NCI-H1694 treated with DMSO at 0.1 percent for 48 hours (cell line): ENCODE results near the gene FGF6.

Source experiments
- DNase-seq: peaks from one replicate; lab custom pipeline; 2025; lab: John Stamatoyannopoulos, UW

FGF6 gene

GRCh38 chr12:4447151-4447550 is 1.5 kb upstream of the FGF6 start:
- DNase-seq, result no peak

GRCh38 chr12:4446335-4446734 is 720 bp upstream of the FGF6 start:
- DNase-seq, result no peak

- DNase-seq, result no peak
Measured at GRCh38 chr12:4444031-4444430, 1.6 kb downstream of the FGF6 start.

DNA sequence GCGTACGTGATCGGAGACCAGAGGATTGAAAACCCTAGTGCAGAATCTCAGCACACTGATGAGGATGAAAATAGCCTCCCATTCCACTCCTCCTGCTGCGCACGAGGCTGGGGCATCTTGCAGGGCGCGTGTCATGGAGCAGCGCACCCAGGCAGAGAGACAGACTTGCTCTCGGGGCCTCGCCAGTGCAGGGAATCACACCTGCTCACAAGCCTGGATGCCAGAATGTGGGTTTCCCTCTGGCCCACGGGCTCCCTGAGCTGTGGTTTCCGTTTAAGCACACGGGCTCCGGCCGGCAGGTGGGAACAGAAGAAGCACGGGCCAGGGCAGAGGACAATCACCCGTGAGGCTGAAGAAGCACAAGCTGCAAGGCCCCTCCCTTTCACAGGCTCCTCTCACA is 2.0 kb downstream of the FGF6 start:
- no peak for DNase-seq

- DNase-seq, result no peak
Measured at GRCh38 chr12:4441355-4442335, 4.0 kb downstream of the FGF6 start.

DNA sequence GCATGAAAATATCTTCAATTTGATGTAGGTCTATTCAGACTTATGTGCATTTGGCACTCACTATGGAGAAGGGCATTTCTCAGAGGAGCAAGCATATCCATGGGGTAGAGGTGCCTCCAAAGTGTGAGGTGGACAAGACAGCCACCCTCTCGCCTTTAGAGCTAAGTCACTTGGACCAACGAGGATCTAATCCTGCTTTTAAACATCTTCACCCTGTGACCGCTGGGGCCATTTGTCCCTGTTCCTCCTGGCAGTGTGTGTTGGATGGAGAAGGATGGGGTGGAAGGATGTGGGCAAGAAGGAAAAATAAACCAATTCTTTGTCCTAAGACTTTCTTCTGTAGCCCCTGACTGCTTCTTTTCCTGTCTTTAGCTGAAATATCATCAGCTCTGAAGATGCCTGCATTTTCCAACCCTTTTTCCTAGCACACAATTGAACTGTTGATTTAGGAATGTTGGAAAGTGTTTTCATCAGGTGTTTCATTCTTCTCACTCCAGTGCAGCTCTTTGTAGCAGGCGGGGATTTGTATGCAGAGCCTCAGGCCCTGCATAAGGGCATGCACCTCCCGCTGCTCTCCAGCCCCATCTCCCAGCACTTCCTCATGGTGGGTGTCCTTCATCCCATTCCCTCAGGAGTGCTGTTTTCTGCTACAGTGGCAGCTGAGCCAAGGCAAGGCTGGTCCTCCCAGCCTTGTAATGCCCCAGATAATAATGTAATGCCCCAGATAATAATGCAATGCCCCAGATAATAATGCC is 5.3 kb downstream of the FGF6 start:
- DNase-seq, result no peak

DNA sequence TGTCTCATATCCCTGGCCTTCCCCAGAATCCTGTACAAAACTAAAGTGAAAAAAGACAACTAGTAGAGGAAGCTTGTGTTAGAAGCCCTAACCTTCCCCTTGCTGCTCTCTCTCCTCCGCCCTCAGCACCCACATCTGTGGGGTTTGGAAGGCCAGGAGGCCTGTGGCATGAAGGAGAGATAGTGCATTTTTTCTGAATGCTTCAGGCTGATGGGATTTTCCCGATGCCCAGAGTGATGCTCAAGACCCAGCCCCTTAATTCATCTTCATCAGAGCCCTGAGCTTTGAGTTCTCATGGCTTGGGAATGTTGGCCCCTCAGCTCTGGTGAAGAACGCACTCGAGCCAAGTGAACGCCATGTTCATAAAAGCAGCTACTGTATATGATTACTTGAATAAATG is 5.9 kb downstream of the FGF6 start:
- DNase-seq, result no peak

DNA sequence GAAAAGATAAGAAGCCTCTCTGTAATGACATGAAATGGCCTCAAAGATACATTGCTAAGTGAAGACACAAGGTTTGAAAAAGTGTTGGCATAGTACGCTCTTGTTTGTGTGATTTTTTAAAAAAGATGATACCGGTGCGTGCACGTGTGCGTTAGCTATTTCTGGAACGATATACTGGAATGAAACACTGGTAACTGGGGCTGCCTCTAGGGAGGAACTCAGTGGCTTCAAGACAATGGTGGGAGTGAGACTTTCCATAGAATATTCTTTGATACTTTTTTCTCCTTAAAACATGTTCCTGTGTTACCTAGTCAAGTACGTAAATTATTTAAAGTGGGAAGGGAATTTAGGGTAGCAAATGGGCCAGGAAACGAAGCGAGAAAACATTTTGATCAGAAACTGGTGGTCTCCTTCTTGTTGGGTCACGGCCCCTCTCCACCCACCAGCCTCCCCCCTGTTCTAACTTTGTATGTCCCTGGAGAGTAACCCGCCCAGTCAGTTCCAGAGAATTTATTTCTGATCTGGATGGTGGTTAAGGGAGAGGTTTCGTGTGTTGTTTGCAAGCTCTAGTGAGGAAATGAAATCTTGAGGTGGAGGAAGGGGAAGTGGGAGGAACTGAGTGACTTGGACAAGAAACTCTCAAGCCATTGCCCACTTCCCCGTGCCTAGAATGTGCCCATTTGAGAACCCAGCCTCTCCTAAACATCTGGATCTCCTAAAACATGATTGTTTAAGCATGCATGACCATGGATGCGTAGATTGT is 6.6 kb downstream of the FGF6 start:
- no peak for DNase-seq

- no peak for DNase-seq
Measured at GRCh38 chr12:4435537-4435936, 10.1 kb downstream of the FGF6 start.

GRCh38 chr12:4434706-4435425 is 10.7 kb downstream of the FGF6 start:
- DNase-seq, result no peak

DNA sequence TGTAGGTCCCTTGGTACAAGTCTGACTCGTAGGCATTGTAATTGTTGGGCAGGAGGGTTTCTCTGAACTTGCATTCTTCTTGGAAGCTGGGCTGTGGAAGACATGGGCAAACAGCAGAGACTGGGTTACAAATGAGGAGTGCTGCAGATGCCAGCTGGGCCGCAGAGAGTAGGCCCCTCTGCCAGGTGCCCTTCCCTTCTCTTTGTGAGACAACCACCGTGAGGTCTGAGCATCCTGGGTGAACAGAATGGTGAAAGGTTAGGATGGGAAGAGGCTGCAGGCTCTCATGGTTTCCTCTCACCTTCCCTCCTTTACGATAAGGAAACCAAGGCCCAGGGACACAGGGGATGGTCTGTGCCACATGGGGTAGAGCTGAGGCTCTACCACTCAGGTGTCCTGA is 11.3 kb downstream of the FGF6 start:
- DNase-seq, result no peak

DNA sequence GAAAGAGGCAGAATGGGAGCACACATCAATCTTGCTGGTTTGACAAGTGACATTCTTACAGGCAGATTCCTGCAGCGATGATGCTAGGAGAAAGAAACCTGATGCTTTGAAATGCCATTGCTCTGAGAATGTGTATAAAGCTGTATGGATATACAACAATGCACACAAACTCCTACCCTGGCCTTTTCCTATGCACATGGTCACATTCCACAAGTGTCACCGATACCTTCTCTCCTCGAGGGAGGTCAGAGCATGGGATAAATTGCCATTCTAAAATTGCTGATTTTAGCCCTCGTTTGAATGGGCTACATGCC is 11.9 kb downstream of the FGF6 start:
- DNase-seq, result no peak

- no peak for DNase-seq
Measured at GRCh38 chr12:4432878-4433744, 12.5 kb downstream of the FGF6 start.

- no peak for DNase-seq
Measured at GRCh38 chr12:4431866-4432265, 13.7 kb downstream of the FGF6 start.

DNA sequence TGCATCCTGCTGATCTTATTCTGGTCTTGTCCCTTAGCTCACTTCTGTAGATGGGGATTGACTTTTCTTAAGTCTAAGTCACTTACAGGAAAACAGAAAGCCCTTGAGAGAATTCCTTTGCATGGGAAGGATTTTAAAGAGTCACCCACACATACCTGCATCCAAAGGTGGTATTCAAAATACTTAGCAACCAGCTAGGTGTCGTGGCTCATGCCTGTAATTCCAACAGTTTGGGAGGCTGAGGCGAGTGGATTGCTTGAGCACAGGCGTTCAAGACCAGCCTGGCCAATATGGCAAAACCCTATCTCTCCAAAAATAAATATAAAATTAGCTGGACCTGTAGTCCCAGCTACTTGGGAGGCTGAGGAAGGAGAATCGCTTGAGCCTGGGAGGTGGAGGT is 14.2 kb downstream of the FGF6 start:
- no peak for DNase-seq

DNA sequence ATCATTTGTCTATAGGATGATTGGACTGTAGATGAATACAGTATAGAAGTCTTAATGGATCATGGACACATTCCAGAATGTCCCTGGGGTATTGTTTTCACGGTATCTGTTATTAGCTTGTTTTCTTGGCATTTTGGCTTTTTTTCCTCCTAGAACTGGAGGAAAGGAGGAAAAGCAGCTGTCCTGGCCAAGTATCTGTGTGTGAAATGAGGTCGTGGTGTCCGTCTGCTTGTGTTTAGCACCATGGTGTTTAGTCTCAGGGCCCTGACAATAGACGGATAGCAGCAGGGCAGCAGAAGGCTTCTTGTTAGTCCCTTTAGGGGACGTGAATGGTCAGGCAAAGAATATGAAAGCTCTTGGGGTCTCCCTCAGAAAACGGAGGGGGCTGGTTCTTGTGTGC is 21.2 kb downstream of the FGF6 start:
- no peak for DNase-seq

DNA sequence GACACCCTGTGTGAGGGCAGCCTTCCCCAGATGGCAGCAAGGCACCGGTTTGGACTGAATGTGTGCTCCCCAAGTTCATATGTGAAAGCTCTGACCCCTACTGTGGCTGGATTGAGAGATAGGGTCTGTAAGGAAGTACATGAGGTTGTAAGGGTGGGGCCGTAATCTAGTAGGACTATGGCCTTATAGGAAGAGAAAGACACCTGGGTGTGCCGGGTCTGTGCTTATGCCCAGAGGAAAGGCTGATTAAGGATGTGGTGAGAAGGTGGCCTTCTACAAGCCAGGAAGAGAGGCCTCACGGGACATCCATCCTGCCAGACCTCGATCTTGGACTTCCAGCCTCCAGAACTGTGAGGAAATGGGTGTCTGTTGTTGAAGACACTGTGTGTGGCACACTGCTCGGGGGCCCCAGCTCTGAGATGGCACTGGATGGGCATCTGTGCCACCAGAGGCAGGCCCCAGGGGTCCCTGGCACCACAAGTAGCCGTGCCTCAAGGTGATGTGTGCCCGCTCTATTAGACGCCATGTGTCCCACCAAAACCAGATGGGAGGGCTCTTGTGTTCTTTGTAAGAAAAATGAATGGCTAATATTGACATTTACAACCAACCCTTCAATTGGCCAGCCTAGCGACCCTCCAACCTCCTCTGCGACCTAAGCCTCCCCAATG is 22.0 kb downstream of the FGF6 start:
- DNase-seq, result no peak

GRCh38 chr12:4422985-4423384 is 22.6 kb downstream of the FGF6 start:
- DNase-seq, result no peak

- peak; percentile 47 for DNase-seq
Measured at GRCh38 chr12:4421590-4422031, 24.0 kb downstream of the FGF6 start.

DNA sequence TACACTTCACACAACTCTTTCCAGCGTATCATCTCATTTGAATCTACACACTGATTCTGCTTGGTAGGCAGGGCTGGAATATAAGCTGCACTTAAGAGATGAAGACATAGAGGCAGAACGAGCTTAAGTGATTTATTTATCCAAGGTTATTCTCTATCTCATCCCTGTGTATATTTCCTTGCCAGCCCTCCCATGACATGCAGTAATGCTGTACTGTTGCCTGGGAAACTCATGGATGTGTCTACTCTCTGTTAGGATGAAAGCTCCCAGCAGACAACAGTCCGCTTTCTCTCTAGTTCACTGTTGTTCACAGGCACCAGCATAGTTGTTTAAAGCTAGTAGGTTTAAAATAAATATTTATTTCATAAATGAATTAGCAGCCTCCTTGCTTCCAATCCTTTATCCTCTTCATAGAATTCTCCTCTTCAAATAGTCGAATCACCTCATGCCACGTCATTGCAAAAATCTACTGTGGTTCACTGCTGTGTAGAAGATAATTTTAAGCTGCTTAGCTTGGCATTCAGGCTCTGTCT is 25.4 kb downstream of the FGF6 start:
- DNase-seq, result no peak
